ENCODE measurements around the gene PRKCD.

PRKCD gene

GRCh38 chr3:53193466-53194209, 32.6 kb downstream of the PRKCD start:
- DNase-seq: no peak

- DNase-seq: peak in 1 of 2 experiments; percentile 65
Measured at GRCh38 chr3:53194210-53195065, 33.4 kb downstream of the PRKCD start.

GRCh38 chr3:53195066-53195450, 34.0 kb downstream of the PRKCD start:
- no peak for DNase-seq

- DNase-seq: peak in 1 of 2 experiments; percentile 74
Measured at GRCh38 chr3:53195602-53196574, 34.9 kb downstream of the PRKCD start.

- DNase-seq: no peak
Measured at GRCh38 chr3:53196575-53197407, 35.8 kb downstream of the PRKCD start.

- no peak for DNase-seq
Measured at GRCh38 chr3:53198256-53198977, 37.4 kb downstream of the PRKCD start.

- DNase-seq: no peak
Measured at GRCh38 chr3:53198996-53199395, 38.0 kb downstream of the PRKCD start.

- DNase-seq: peak in 1 of 2 experiments; percentile 35
Measured at GRCh38 chr3:53199834-53200233, 38.8 kb downstream of the PRKCD start.

- DNase-seq: peak; percentile 45 to 67
Measured at GRCh38 chr3:53200501-53201498, 39.8 kb downstream of the PRKCD start.

GRCh38 chr3:53202331-53203015, 41.5 kb downstream of the PRKCD start:
- peak in 1 of 2 experiments; percentile 40 for DNase-seq

GRCh38 chr3:53211706-53212702, 51.0 kb downstream of the PRKCD start:
- DNase-seq: no peak

- DNase-seq: no peak
Measured at GRCh38 chr3:53213276-53213675, 52.3 kb downstream of the PRKCD start.

- no peak for DNase-seq
Measured at GRCh38 chr3:53215816-53216215, 54.8 kb downstream of the PRKCD start.

GRCh38 chr3:53216723-53217122, 55.7 kb downstream of the PRKCD start:
- DNase-seq: no peak

- DNase-seq: no peak
Measured at GRCh38 chr3:53217175-53217574, 56.2 kb downstream of the PRKCD start.

GRCh38 chr3:53218131-53218530, 57.1 kb downstream of the PRKCD start:
- DNase-seq: no peak

GRCh38 chr3:53219895-53220483, 59.0 kb downstream of the PRKCD start:
- DNase-seq: peak; percentile 65 to 91

GRCh38 chr3:53221345-53221744, 60.3 kb downstream of the PRKCD start:
- no peak for DNase-seq
